ENCODE measurements around the gene TOR1B.
A peak's percentile ranks its signal among the peaks of the same experiment; 100 is the strongest.

TOR1B gene

GRCh38 chr9:129812385-129812784, 9.4 kb downstream of the TOR1B start:
- no peak for DNase-seq (ENCODE audit: low read depth in 3 of 3, low spot score in 1 of 3)

- DNase-seq (ENCODE audit: low read depth in 3 of 3, low spot score in 1 of 3), result no peak
Measured at GRCh38 chr9:129813661-129814060, 10.7 kb downstream of the TOR1B start.

GRCh38 chr9:129814432-129815223, 11.6 kb downstream of the TOR1B start:
- DNase-seq (ENCODE audit: low read depth in 3 of 3, low spot score in 1 of 3), result no peak

GRCh38 chr9:129815278-129815677, 12.3 kb downstream of the TOR1B start:
- no peak for DNase-seq (ENCODE audit: low read depth in 3 of 3, low spot score in 1 of 3)

GRCh38 chr9:129816501-129817435, 13.8 kb downstream of the TOR1B start:
- no peak for DNase-seq (ENCODE audit: low read depth in 3 of 3, low spot score in 1 of 3)

- no peak for DNase-seq (ENCODE audit: low read depth in 3 of 3, low spot score in 1 of 3)
Measured at GRCh38 chr9:129822898-129823541, 20.0 kb downstream of the TOR1B start.

- DNase-seq (ENCODE audit: low read depth in 3 of 3, low spot score in 1 of 3), result no peak
Measured at GRCh38 chr9:129823542-129823934, 20.6 kb downstream of the TOR1B start.

- peak; percentile 75 to 84 (median 78) for DNase-seq (ENCODE audit: low read depth in 3 of 3, low spot score in 1 of 3)
Measured at GRCh38 chr9:129823935-129824601, 21.1 kb downstream of the TOR1B start, which contains the start of gene TOR1A. TOR1A (minus strand) TSS chr9:129824136; CDS start chr9:129824085, 51 bp downstream.

GRCh38 chr9:129826344-129826743, 23.4 kb downstream of the TOR1B start:
- no peak for DNase-seq (ENCODE audit: low read depth in 3 of 3, low spot score in 1 of 3)

- no peak for DNase-seq (ENCODE audit: low read depth in 3 of 3, low spot score in 1 of 3)
Measured at GRCh38 chr9:129826759-129827158, 23.8 kb downstream of the TOR1B start.

GRCh38 chr9:129828051-129828450, 25.1 kb downstream of the TOR1B start:
- no peak for DNase-seq (ENCODE audit: low read depth in 3 of 3, low spot score in 1 of 3)

- DNase-seq (ENCODE audit: low read depth in 3 of 3, low spot score in 1 of 3), result no peak
Measured at GRCh38 chr9:129828969-129829368, 26.0 kb downstream of the TOR1B start.

- no peak for DNase-seq (ENCODE audit: low read depth in 3 of 3, low spot score in 1 of 3)
Measured at GRCh38 chr9:129832982-129833381, 30.0 kb downstream of the TOR1B start.

GRCh38 chr9:129834489-129835127, 31.6 kb downstream of the TOR1B start:
- no peak for DNase-seq (ENCODE audit: low read depth in 3 of 3, low spot score in 1 of 3)

GRCh38 chr9:129835128-129835859, 32.3 kb downstream of the TOR1B start, which contains the start of the genes C9orf78 and USP20:
C9orf78 (minus strand) TSS chr9:129835275; CDS start chr9:129835221, 54 bp downstream.
USP20 (plus strand) TSS chr9:129835458; CDS start chr9:129852556, 17,098 bp downstream.
- DNase-seq (ENCODE audit: low read depth in 3 of 3, low spot score in 1 of 3), result peak; percentile 93 to 95 (median 94)

GRCh38 chr9:129835860-129836223, 32.9 kb downstream of the TOR1B start:
- no peak for DNase-seq (ENCODE audit: low read depth in 3 of 3, low spot score in 1 of 3)

- DNase-seq (ENCODE audit: low read depth in 3 of 3, low spot score in 1 of 3), result peak in 2 of 3 donors; percentile 16 to 38
Measured at GRCh38 chr9:129836311-129837007, 33.5 kb downstream of the TOR1B start.

GRCh38 chr9:129838707-129839259, 35.8 kb downstream of the TOR1B start:
- DNase-seq (ENCODE audit: low read depth in 3 of 3, low spot score in 1 of 3), result no peak

Measured in stimulated activated CD4-positive, alpha-beta T cell treated with anti-CD3 and anti-CD28 coated beads, TNF-alpha, amount 100 ng/mL, for 1 hour (primary cell).